Measurements from ENCODE around the gene TET1. TPM values are rescaled to one million over a fixed set of nuclear protein-coding genes. Genes with fewer than 3 reads are reported as not detected.

Gene TET1
- total RNA-seq, 1 experiment from 2014 or later, result 1.2 TPM

DNA sequence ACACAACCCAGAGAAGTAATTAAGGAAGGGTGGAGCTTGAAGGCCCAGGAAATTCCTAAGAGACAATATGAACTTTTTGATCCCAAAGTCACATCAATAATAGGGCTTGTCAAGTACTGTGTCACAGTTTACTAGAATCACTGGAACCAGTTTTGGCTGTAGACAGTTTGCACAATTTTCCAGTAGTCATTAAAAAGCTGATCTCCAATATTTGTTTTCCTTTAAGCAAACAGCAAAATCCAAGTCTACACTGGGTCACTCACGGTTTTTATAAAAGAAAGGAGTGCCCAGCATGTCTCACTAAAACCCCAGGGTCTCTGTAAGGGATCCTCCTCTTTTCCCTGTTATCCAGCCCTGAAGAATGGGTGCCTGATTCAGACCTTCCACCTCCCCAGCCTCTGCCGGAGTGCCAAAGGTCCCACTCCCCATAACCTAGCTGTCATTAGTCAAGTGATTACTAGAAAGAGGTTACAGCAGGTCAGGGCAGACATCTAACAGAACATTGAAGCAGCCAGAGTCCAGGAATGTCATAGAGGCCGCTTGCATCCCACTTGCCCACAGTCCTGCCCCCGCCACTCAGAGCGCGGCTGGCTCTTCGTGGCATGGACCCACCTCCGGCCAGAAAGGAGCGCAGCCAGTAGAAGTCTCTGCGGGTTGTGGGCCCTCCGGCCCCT is 33.4 kb upstream of the TET1 start:
- Mint-ChIP-seq H3K4me1 (ENCODE audit: low read depth, unreplicated experiment) (peaks cover 14% of the 10 kb centered on the region), H3K9me3 (ENCODE audit: low read depth, unreplicated experiment) (no peaks in the 10 kb centered on the region), H3K27me3 (ENCODE audit: unreplicated experiment) (no peaks in the 10 kb centered on the region), H3K36me3 (ENCODE audit: insufficient read depth, unreplicated experiment) (peaks cover 22% of the 10 kb centered on the region), H3K4me3 (ENCODE audit: low read depth, unreplicated experiment) (peak overlapping the region; percentile 81), H3K27ac (ENCODE audit: unreplicated experiment) (peak overlapping the region; percentile 85)
- no peak for DNase-seq
- intact Hi-C loops (cut with micrococcal nuclease; ENCODE audit: unreplicated experiment), result no loop called here
- TSS peak; percentile 76 for BruUV-seq (replicated peaks)
- TF ChIP-seq CTCF (IDR thresholded peaks at IDR 0.05; ENCODE audit: unreplicated experiment), result no peak
- CTCF ChIA-PET, result no interaction called here

DNA sequence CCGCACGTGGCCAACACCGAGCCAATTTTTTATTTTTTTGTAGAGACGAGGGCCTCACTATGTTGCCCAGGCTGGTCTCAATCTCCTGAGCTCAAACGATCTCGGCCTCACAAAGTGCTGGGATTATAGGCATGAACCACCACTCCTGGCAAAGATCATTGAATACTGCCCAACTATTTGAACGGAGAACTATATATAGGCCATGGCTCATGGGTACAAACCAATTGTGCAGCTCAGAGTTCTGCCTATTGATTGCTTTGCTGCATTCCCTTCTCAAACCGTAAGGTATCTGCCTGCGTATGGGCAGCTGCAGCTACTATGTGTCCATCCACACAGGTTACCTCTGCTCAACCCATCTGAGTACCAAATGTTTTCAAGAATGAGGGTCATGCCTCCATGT is 23.2 kb upstream of the TET1 start:
- CTCF ChIA-PET, result no interaction called here
- no peak overlapping the region for H3K4me3 Mint-ChIP-seq (ENCODE audit: low read depth, unreplicated experiment)
- no peak for TF ChIP-seq CTCF (IDR thresholded peaks at IDR 0.05; ENCODE audit: unreplicated experiment)
- H3K36me3 Mint-ChIP-seq (ENCODE audit: insufficient read depth, unreplicated experiment), result no peaks in the 10 kb centered on the region
- H3K27ac Mint-ChIP-seq (ENCODE audit: unreplicated experiment), result no peak overlapping the region
- DNase-seq, result no peak
- no TSS peak for BruUV-seq (replicated peaks)
- H3K4me1 Mint-ChIP-seq (ENCODE audit: low read depth, unreplicated experiment), result no peaks in the 10 kb centered on the region
- intact Hi-C loops (cut with micrococcal nuclease; ENCODE audit: unreplicated experiment), result no loop called here
- no peaks in the 10 kb centered on the region for H3K9me3 Mint-ChIP-seq (ENCODE audit: low read depth, unreplicated experiment)
- H3K27me3 Mint-ChIP-seq (ENCODE audit: unreplicated experiment), result no peaks in the 10 kb centered on the region

- peaks cover 1% of the 10 kb centered on the region for H3K4me1 Mint-ChIP-seq (ENCODE audit: low read depth, unreplicated experiment)
- H3K36me3 Mint-ChIP-seq (ENCODE audit: insufficient read depth, unreplicated experiment), result no peaks in the 10 kb centered on the region
- intact Hi-C loops (cut with micrococcal nuclease; ENCODE audit: unreplicated experiment), result no loop called here
- CTCF ChIA-PET, result no interaction called here
- TF ChIP-seq CTCF (IDR thresholded peaks at IDR 0.05; ENCODE audit: unreplicated experiment), result no peak
- H3K27me3 Mint-ChIP-seq (ENCODE audit: unreplicated experiment), result no peaks in the 10 kb centered on the region
- BruUV-seq (replicated peaks), result no TSS peak
- H3K9me3 Mint-ChIP-seq (ENCODE audit: low read depth, unreplicated experiment), result no peaks in the 10 kb centered on the region
- DNase-seq, result no peak
- H3K27ac Mint-ChIP-seq (ENCODE audit: unreplicated experiment), result no peak overlapping the region
- H3K4me3 Mint-ChIP-seq (ENCODE audit: low read depth, unreplicated experiment), result no peak overlapping the region
These were observed 22.3 kb upstream of the TET1 start for GRCh38 chr10:68537796-68538195.

- Mint-ChIP-seq H3K36me3 (ENCODE audit: insufficient read depth, unreplicated experiment) (no peaks in the 10 kb centered on the region), H3K4me3 (ENCODE audit: low read depth, unreplicated experiment) (no peak overlapping the region), H3K9me3 (ENCODE audit: low read depth, unreplicated experiment) (no peaks in the 10 kb centered on the region), H3K4me1 (ENCODE audit: low read depth, unreplicated experiment) (peaks cover 10% of the 10 kb centered on the region), H3K27me3 (ENCODE audit: unreplicated experiment) (no peaks in the 10 kb centered on the region), H3K27ac (ENCODE audit: unreplicated experiment) (no peak overlapping the region)
- CTCF ChIA-PET, result interaction anchor here (1.1 kb wide), 1 partner anchor 9 kb away, joined by 3 read pairs; no protein-coding TSS in a partner anchor
- intact Hi-C loops (cut with micrococcal nuclease; ENCODE audit: unreplicated experiment), result no loop called here
- DNase-seq, result peak; percentile 34
- BruUV-seq (replicated peaks), result no TSS peak
- no peak for TF ChIP-seq CTCF (IDR thresholded peaks at IDR 0.05; ENCODE audit: unreplicated experiment)
These were observed 16.9 kb upstream of the TET1 start for GRCh38 chr10:68543004-68543918.
